HUES64 (cell line): ENCODE data around the gene UNC13B.
A peak's percentile ranks its signal among the peaks of the same experiment; 100 is the strongest.
"Not testable (repeated sequence)": the region's sequence is repeated elsewhere in the genome, so short reads cannot be mapped to it uniquely, and the experiment has no call there.

Source experiments
- H3K27ac ChIP-seq: 2 replicates; pipeline ENCODE4 v1.7.0; 2013; ENCODE audit warnings: low read depth, low read length, inconsistent platforms
- H3K27me3 ChIP-seq: 2 replicates; pipeline ENCODE4 v1.6.1; 2013; ENCODE audit warnings: mild to moderate bottlenecking, low read length; ENCODE audit not compliant: insufficient read depth
- H3K36me3 ChIP-seq: 2 replicates; pipeline ENCODE4 v1.6.1; 2013; ENCODE audit warnings: mild to moderate bottlenecking, low read length; ENCODE audit not compliant: insufficient read depth
- H3K4me1 ChIP-seq: 2 replicates; pipeline ENCODE4 v1.6.1; 2013; ENCODE audit warnings: mild to moderate bottlenecking, low read length, moderate library complexity; ENCODE audit not compliant: insufficient read depth
- H3K4me3 ChIP-seq: 2 replicates; pipeline ENCODE4 v1.5.1; 2013; ENCODE audit warnings: mild to moderate bottlenecking, low read length, moderate library complexity
- H3K9ac ChIP-seq: 2 replicates; pipeline ENCODE4 v1.6.1; 2013; ENCODE audit warnings: mild to moderate bottlenecking, low read depth, low read length
- H3K9me3 ChIP-seq: 2 replicates; pipeline ENCODE4 v1.6.1; 2013; ENCODE audit warnings: low read depth, low read length; ENCODE audit not compliant: insufficient read depth
- WGBS: fragments of 150-250, 120-280 bp; methylation state at CpG from one replicate; pipeline ENCODE4 v1.1.7; 2013; ENCODE audit warnings: missing lambda C conversion rate; 5-methylcytosine and 5-hydroxymethylcytosine counted together

Gene UNC13B

DNA sequence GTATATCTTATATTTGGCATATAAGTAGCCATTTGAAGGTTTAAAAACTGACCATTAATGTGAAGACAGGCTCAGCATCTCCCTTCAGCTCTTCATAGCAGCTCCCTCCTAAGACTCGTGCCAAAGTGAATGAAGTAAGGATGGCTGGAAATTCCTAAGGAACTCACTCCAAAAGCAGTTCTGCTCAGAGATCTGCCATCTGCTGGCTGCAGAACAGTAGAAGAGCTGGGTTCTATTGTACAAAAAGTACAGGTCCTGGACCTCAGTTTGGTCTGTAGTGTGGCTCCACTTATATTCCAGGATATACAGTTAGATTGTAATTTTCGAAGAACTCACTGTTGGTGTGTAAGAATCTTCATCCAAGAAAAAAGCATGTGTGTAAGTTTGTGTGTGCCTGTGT lies 223.2 kb downstream of the UNC13B start:
- WGBS = 92% methylated on average over 2 of the region's 2 CpGs
- Histone ChIP-seq H3K9ac (no peak overlapping the region), H3K27ac (no peak overlapping the region), H3K4me3 (no peak overlapping the region), H3K9me3 (no peaks in the 10 kb centered on the region), H3K27me3 (no peaks in the 10 kb centered on the region), H3K4me1 (no peaks in the 10 kb centered on the region), H3K36me3 (peaks cover 34% of the 10 kb centered on the region)

DNA sequence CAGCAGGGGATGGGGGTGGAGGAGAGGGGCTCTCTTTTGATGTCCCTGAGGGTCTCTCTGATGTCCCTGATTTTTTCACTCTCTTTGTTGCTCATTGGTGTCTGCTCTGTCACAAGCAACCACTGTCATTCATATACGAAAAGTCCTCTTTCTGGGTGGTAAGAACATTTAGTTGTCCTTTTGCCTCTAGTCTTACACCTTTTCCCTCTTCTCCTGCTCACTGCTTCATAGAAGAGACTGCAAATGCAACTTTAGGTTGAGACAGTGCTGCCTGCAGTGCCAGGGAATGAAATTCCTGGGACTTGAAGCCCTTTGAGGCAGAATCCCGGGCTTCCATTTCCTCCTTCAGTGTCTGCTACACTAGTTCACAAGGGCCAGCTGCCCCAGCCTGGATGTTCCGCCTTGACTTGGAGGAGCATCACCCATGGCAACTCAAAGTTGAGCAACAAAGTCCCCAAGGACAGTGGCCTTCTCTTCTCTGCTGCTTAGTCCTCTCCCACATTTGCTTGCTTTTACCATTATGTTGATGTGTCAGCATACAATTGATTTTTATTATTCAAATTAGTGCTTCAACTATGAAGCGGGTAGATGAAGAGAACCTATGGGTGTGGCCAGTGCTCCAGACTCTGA lies 233.4 kb downstream of the UNC13B start:
- WGBS = 82% methylated on average over 4 of the region's 4 CpGs
- Histone ChIP-seq H3K9ac (no peak overlapping the region), H3K27me3 (no peaks in the 10 kb centered on the region), H3K4me3 (no peak overlapping the region), H3K27ac (no peak overlapping the region), H3K9me3 (no peaks in the 10 kb centered on the region), H3K36me3 (peaks cover 40% of the 10 kb centered on the region), H3K4me1 (no peaks in the 10 kb centered on the region)

DNA sequence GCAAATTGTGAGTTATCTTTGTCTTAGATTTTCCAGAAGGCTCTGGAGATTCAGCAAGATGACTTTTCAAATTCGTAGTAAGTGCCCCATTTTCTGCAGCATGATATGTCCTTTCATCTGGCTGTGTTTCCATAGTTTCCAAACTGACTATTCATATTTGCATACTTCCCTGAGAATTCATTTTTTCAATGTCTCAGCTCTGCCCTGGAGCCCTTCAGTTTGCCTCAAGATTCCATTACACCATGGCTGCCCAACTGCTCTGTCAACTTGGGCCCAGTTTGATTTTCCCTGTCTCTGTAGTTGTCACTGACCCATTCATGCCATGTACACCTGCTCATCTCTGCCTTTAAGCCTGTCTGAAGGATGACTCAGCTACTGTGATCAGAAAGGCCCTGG lies 233.9 kb downstream of the UNC13B start:
- Histone ChIP-seq H3K27ac (no peak overlapping the region), H3K4me3 (no peak overlapping the region), H3K9ac (no peak overlapping the region), H3K36me3 (peaks cover 40% of the 10 kb centered on the region), H3K27me3 (no peaks in the 10 kb centered on the region), H3K4me1 (no peaks in the 10 kb centered on the region), H3K9me3 (no peaks in the 10 kb centered on the region)
- 96% methylated on average over 1 of the region's 1 CpG for WGBS

- Histone ChIP-seq H3K4me1 (no peaks in the 10 kb centered on the region), H3K36me3 (peaks cover 39% of the 10 kb centered on the region), H3K9ac (no peak overlapping the region)
Observed at GRCh38 chr9:35396560-35397215, 234.9 kb downstream of the UNC13B start.

GRCh38 chr9:35397216-35397698 lies 235.4 kb downstream of the UNC13B start:
- 93% methylated on average over 3 of the region's 3 CpGs for WGBS
- Histone ChIP-seq H3K27me3 (no peaks in the 10 kb centered on the region), H3K27ac (no peak overlapping the region), H3K4me3 (no peak overlapping the region), H3K9ac (no peak overlapping the region), H3K4me1 (no peaks in the 10 kb centered on the region), H3K36me3 (peaks cover 41% of the 10 kb centered on the region), H3K9me3 (no peaks in the 10 kb centered on the region)

More at GRCh38 chr9:35396560-35397215, 234.9 kb downstream of the UNC13B start:
- Histone ChIP-seq H3K4me3 (no peak overlapping the region), H3K27me3 (no peaks in the 10 kb centered on the region), H3K27ac (no peak overlapping the region), H3K9me3 (no peaks in the 10 kb centered on the region)
- 93% methylated on average over 10 of the region's 10 CpGs for WGBS

- H3K27ac ChIP-seq = no peak overlapping the region
- no peaks in the 10 kb centered on the region for H3K4me1 ChIP-seq
- H3K9me3 ChIP-seq = no peaks in the 10 kb centered on the region
- no peak overlapping the region for H3K4me3 ChIP-seq
- 100% methylated on average over 1 of the region's 1 CpG for WGBS
- no peaks in the 10 kb centered on the region for H3K27me3 ChIP-seq
- no peak overlapping the region for H3K9ac ChIP-seq
- H3K36me3 ChIP-seq = peaks cover 43% of the 10 kb centered on the region
Observed at GRCh38 chr9:35397923-35398322, 236.1 kb downstream of the UNC13B start.

- Histone ChIP-seq H3K4me1 (no peaks in the 10 kb centered on the region), H3K9me3 (no peaks in the 10 kb centered on the region), H3K9ac (no peak overlapping the region), H3K4me3 (no peak overlapping the region), H3K36me3 (peaks cover 47% of the 10 kb centered on the region), H3K27ac (no peak overlapping the region), H3K27me3 (no peaks in the 10 kb centered on the region)
- WGBS = 95% methylated on average over 16 of the region's 16 CpGs
Observed at GRCh38 chr9:35398651-35399335, 237.0 kb downstream of the UNC13B start.

DNA sequence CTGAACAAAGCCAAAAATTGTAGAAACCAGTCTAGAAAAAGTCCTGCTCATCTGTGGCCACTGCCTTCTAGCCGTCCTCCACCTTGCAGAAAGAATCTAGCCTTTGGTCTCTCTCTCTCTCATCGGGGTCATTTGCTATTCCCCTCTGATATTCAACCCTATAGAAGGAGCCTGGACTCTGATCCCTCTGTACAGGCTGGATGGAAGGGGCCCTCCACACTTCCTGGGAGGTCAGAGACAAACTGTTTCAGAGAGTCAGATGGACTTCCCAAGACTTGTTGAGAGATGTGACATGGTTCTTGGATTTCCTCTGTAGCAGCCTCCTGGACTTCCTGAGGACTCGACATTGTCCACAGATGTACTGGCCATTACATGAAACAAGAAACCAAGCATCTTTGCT lies 243.1 kb downstream of the UNC13B start:
- peaks cover 26% of the 10 kb centered on the region for H3K36me3 ChIP-seq
- H3K27me3 ChIP-seq = no peaks in the 10 kb centered on the region
- no peak overlapping the region for H3K9ac ChIP-seq
- WGBS = 93% methylated on average over 3 of the region's 3 CpGs
- H3K4me3 ChIP-seq = no peak overlapping the region
- no peaks in the 10 kb centered on the region for H3K9me3 ChIP-seq
- H3K27ac ChIP-seq = no peak overlapping the region
- peaks cover 7% of the 10 kb centered on the region for H3K4me1 ChIP-seq

DNA sequence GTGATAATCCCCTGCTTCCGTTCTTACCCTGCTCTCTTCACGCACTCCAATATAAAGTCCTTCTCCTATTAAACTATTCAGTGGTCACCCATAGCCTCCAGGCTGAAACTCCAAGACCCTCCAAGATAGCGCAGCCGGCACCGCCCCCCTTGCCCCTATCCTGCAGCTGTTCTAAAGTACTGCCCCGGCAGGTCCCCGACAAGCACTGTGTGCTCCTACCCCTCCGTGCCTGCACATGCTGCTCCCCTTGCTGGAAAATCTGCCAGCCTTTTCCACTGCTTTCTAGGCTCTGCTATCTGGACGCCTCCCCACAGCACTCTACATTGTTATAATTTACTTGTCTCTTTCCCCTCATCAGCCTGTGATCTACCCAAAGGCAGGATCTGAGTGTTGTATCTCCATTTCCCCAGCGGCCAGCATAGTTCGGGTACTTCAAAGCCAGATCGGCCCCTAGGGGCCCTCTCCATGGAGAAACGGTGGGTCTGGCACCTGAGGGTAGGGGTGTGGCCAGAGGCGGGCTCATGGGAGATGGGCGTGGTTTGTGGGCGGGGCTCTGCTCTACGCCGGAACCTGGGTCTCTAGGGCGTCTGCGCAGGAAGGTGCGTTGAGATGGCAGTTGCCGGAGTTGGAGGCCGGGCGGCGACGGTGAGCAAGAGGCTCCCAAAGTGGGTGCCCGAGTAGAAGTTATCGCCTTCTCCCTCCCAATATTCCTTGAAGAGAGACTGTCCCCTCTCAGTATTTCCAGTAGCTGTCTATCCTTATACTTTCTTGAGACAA lies 244.6 kb downstream of the UNC13B start:
- H3K27ac ChIP-seq = no peak overlapping the region
- H3K9me3 ChIP-seq = no peaks in the 10 kb centered on the region
- peaks cover 12% of the 10 kb centered on the region; the same call in 1 of the 2 replicates for H3K36me3 ChIP-seq
- H3K4me3 ChIP-seq = peak overlapping the region; percentile 55
- 60% methylated on average over 28 of the region's 28 CpGs for WGBS
- no peaks in the 10 kb centered on the region for H3K27me3 ChIP-seq
- peaks cover 7% of the 10 kb centered on the region for H3K4me1 ChIP-seq
- no peak overlapping the region for H3K9ac ChIP-seq

GRCh38 chr9:35407846-35408245 lies 246.0 kb downstream of the UNC13B start:
- H3K9ac ChIP-seq = no peak overlapping the region
- no peak overlapping the region for H3K4me3 ChIP-seq
- H3K4me1 ChIP-seq = peaks cover 7% of the 10 kb centered on the region
- 0 out of 2 replicates have a peak, but pooled peaks cover 7% of the 10 kb centered on the region for H3K36me3 ChIP-seq
- H3K27ac ChIP-seq = no peak overlapping the region
- H3K9me3 ChIP-seq = no peaks in the 10 kb centered on the region
- WGBS = 100% methylated on average over 2 of the region's 3 CpGs
- H3K27me3 ChIP-seq = no peaks in the 10 kb centered on the region

DNA sequence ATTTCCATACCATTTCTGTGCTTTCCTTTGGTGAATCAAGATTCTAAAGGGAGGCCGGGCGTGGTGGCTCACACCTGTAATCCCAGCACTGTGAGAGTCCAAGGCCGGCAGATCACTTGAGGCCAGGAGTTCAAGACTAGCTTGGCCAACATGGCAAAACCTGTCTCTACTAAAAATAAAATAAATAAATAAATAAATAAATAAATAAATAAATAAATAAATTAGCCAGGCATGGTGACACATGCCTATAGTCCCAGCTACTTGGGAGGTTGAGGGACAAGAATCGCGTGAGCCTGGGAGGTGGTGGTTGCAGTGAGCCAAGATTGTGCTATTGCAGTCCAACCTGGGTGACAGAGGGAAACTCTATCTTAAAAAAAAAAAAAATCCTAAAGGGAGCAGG lies 247.6 kb downstream of the UNC13B start:
- WGBS = 93% methylated on average over 5 of the region's 5 CpGs
- H3K9me3 ChIP-seq, H3K36me3 ChIP-seq, H3K27ac ChIP-seq, H3K27me3 ChIP-seq, H3K4me1 ChIP-seq, H3K9ac ChIP-seq, H3K4me3 ChIP-seq: not testable (repeated sequence)
